Activated T-helper 1 cell treated with Interleukin-2 at 50 U/mL for 16 hours (primary cell): Measurements from ENCODE around the gene GLP2R.

Experiments
- DNase-seq: peaks from one replicate; pipeline ENCODE4 v3.0.0-alpha.2; 2020; ENCODE audit warnings: low read depth

Gene GLP2R

DNA sequence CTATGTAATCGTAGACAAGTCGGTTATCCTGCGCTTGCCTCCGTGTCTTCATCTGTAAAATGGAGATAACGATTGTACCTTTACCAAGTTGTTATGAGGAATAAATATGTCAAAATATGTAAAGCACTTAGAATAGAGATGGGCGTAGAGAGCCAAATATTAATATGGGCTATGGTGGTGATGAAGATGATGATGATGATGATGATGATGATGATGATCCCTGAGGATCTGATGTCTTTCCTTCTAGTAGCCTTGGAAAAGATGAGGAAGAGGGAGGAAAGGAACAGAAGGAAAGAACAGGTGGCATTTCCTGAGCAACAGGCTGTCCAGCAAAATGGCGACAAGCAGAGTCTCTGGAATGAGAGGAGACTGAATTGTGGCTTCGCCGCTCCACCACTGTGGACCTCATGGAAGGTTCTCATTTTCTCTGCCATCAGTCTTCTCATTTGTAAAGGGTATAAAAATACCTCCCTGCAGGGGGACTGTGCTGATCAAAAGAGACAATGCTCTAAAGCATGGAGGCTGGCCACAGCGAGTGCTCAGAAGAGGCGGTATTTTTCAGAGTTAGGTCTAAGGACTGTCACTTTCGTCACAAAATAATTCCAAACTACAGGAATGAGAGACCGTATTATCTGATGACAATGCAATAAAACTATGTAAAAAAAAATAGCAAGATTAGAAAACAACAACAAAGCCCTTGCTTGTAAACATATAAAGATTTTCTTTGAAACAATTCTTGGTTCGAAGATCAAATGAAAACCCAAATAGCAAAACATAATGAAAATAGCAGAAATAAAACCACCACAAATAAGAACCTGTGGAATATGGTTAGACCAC lies 96.5 kb downstream of the GLP2R start:
- no peak for DNase-seq

DNA sequence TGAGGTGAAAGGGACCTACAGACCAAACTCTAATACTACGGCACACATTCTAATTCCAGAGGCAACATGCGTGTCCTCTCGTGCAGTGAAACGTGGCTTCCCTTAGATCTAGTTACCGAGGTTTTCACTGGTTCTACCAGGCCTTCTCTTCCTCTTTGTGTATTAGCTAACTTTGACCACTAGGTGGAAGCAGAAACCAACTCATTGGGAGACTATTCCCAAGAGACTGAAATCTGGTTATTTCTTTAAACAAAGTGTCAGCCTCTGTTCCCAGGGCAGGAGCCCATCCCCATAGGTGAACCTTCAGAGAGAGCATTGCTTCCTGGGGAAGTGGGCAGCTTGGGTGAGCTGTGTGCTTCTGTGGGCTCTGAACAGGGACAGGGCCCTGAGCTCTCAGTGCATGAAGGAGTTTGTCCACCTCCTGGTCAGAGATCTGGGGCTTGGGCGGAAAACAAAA lies 99.0 kb downstream of the GLP2R start:
- DNase-seq: no peak

DNA sequence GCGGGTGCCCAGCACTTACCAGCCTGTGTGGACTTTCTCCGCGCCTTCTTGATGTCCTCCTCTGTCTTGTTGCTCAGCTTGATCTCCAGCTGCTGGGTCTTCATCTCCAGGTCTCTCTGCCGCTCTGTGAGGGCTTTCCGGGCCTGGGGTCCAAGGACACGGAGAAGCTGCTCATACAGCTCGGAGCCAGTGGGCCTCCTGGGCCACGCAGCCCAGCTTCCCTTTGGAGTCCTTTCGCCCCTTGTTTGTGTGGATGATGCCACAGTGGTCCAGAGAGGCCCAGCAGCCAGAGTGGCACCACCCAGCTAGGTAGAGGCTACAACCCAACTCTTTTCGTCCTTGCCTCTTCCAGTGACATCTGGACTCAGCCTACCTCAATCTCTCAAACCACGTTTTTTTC lies 99.7 kb downstream of the GLP2R start:
- no peak for DNase-seq

DNA sequence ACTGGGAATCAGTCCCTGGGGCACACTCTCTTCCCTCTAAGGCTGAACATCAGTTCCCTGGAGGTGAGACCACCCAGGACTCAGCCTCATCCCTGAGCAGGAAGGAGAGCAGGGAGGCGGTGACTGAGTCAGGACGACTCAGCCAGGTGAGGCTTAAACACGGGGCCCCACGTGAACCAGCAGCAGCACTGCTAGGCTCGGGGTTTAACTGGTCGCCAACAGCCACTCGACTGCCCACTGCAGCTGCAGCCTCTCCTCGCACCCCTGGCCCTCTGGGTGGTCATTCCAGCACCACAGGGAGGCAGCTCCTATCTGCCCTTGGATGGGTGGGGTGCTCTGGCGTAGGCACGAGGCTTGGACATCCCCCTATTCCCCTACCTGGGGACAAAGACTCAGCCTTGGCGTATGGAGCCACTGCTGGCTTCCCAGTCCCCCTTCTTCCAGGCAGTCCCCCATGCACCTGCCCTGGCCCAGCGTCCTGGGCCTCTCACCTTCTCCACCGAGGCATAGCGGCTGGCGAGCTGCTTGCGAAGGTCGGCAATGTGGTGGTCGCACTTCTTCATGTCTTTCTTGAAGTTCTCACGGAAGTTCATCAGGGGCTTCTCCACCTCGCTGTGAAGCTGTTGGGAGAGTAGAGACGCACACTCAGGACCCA lies 100.6 kb downstream of the GLP2R start:
- no peak for DNase-seq

DNA sequence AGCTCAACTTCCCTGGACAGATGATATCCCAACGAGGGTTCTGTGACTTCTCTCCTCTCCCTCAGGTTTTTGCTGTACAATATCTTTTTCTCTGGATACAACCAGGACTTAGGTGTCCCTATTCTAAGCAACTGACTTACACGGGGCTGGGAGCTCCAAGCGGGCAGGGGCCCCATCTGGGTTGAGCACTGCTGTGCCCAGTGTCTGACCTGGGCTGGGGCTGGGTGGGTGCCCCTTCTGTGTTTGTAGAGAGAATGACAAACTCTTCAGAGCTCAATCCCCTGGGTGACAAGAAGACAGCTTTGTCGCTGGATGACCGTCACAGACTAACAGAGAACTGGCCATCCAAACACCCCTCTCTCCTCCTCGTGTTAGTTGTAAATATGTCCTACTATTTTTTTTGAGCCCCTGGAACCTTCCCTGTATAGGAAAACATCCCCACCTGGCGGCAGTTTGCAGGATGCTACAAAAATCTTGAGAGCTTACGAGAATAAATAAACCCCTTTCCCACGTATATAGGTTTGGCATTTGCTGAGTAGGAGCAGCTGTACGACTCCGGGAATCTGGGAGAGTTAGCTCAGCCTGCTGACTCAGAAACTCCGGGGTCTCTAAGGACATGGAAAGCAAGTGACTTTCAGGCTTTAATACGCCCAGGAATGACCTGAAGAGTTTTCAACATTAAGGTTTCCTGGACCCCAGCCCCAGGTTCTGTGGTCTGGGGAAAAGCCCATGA lies 103.0 kb downstream of the GLP2R start:
- DNase-seq: no peak

DNA sequence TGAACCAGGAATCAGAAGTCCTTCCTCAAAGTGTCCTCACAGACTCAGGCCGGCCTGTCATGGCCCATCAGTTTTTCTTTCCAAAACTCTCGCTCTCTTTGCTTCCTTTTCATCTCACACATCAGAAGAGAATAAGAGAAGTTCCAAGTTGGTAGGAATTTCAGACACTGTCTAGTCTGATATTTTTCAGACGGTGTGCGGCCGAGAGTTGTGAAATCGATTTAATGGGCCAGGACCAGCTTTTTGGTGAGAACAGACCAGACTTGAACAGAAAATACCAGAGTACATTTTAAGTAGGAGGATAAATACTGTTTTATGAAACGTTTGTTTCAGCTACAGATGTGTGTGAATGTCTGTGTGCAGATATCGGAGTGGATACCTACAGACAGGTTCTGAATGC lies 104.1 kb downstream of the GLP2R start:
- no peak for DNase-seq

DNA sequence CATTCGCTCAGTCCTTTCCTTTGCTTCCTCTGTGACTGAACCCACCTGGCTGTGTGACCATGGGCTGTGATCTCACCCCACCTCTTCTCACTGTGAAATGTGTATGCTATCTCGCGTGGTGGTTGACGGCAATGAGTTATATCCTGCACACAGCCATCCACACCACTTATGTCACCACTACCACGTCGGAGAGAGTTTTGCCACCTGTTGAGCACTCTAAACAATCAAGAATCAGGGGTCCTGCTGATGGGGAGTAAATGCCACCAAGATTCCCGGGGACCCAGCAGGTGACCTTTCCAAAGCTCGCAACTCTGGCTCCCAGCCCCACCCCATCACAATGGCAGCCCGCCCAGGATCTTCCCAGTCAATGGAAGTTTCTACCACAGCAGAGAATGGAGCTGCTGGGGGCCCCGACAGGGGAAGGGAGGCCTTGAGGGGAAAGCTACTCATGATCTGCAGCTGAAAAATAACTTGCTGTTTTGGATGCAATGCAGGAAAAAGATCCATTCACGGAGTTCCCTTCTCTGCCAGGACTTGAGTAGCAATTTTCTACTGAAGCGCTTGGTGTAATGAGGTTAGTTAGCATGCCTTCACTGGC lies 105.5 kb downstream of the GLP2R start:
- no peak for DNase-seq

DNA sequence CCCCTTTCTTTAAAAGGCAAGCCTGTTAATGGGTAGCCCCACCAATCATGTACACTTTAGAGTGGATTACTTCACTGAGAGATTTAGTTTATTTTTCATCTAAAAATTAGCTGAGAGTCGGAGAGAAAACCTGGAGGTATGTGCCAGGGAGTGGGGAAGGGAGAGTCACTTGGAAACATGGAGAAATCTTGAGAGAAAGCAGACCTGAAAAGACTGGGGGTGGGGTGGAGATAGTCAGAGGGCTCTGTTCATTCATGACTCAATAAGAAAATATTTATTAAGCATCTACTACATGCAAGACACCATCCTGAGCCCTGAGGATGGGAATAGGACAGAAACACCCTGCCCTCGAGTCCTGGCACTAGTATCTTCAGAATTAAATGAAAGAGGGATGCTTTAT lies 106.8 kb downstream of the GLP2R start:
- DNase-seq: no peak

DNA sequence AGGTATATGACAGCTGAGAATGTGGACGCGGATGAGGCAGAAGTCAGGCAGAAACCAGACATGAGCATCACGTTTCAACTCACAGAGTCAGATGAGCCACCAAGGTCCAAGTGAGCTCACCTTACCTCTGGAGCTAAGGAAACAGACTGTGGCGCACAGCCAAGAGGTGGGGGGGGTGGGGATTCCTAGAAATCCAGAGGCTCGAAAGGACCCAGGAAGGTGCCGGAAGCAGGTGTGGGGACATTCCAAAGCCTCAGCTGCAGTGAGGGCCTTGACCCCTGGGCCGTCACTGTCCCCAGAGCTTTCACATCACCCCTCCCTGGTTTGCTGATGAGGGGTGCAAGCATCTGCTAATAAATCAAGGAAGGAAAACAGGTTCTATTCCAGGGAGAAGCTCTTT lies 108.6 kb downstream of the GLP2R start:
- DNase-seq: no peak

DNA sequence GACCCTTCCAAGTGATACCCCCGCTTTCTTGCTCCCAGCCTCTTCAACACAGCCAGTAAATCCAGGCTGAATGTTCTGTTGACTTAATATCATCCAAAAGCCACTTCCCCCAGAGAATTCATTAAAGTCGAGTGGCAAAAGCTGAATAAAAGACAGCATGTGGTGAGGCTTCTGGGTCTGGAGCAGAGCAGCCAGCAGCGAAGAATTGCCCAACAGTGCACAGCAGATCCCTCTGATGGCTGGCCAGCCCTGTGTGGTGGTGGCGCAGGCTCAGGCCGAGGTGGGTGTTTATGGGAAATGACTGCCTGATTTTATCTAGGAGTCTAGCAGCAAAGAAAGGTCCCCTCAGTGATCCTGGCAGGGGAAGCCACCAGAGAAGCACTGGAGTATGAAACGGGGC lies 109.7 kb downstream of the GLP2R start:
- DNase-seq: no peak

DNA sequence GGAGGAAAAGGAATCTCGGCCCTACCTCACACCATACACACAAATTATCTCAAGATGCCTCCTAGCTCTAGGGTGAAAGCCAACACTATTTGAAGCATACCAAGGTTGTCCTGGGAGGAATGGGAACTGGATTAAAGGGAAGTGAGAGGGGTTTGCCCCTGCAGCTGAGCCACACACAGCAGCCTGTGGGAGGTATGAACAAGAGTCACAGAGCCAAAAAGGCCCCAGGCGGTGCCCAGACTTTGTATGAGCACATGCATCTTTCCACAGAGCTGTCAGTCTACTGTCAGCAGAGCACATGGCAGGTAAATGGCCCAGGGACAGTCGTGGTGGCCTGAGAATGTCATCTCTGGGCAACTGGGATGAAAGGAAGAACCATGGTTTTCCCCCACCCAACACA lies 110.4 kb downstream of the GLP2R start:
- DNase-seq: no peak

DNA sequence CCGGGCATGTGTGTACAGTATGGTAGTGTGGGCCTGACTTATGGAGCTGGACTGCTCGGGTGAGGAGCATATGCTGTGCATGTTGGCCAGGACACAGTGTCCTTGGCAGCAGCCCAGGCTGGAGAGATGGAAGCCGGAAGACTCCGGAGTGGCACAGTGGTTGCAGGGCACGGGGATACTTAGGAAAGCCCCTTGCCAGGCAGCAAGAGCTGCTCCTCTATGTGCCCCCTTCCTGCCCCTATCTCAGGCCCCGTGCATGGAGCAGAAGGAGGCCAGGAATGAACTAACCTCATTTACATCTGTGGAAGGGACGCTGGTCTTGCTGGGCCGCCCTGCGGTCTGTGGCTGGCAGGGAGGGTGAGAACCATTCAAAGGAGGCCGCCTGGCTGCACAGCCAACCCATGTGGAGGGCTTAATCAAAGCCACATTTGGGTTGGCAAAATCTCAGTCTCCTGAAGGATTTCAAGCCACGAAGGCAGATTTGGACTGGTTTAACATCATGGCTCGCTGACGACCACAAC lies 111.6 kb downstream of the GLP2R start:
- no peak for DNase-seq

DNA sequence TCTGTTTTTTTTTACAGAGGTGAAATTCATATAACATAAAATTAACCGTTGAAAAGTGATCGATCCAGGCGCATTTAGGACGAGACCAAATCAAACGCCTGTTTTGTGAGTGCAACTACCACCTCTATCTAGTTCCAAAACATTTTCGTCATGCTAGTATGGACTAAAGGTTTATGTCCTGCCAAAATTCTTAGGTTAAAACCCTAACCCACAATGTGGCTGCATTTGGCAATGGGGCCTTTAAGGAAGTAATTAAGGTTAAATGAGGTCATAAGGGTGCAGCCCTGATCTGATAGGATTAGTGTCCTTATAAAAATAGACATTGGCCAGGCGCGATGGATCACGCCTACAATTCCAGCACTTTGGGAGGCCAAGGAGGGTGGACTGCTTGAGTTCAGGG lies 112.2 kb downstream of the GLP2R start:
- DNase-seq: no peak

DNA sequence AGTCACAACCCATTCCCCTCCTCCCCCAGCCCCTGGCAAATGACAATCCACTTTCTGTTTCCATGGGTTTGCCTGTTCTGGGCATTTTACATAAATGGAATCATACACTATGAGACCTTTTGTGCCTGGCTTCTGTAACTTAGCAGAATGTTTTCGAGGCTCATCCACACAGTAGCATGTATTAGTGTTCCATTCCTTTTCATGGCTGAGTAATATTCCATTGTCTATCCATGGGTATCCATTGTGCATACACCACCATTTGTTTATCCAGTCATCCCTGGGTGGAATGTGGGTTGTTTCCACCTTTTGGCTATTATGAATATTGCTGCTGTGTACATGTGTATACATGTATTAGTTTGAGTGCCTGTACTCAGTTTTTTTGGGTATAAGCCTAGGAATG lies 113.0 kb downstream of the GLP2R start:
- DNase-seq: no peak

DNA sequence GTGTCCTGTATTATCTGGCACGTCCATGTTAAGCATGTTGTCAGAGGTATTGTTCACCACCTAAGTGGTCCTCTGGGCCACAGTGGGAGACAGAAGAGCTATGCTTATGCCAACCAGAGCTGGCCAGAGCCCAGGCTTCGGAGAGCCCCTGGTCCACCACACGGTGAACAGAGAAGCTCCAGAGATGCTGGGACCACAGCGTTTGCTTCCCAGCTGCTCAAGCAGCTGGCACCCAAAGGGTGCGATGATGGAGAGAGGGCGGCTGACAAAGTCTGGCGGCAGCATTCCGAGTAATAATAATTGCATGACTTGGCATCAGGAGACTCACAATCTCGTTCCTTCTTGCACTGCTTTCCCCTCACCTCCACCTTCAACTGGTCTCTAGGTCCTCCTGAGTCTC lies 115.1 kb downstream of the GLP2R start:
- no peak for DNase-seq

DNA sequence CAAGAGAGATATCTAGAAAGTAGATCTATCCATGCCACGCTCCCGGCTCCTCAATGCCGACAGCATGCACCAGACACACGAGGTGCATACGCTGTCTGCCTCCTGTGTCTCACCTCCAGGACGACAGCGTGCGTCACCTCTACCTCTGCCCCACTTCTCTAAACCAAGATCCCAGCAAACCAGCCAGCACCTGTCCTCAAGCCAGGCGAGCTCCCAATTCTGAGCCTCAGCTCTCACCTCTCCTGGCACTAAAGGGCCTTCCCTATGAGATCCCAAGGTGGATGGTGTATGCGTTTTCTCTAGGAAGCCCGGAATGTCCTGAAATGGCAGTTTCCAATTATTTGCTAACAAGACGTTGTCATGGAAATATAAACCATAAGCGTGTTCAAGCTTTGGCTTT lies 115.6 kb downstream of the GLP2R start:
- DNase-seq: no peak
